ENCODE data around the gene DPH6. TPM values are rescaled to one million over a fixed set of nuclear protein-coding genes. Genes with fewer than 3 reads are reported as not detected.

Gene DPH6
- total RNA-seq, 1 experiment from 2014 or later = 13.0 TPM

DNA sequence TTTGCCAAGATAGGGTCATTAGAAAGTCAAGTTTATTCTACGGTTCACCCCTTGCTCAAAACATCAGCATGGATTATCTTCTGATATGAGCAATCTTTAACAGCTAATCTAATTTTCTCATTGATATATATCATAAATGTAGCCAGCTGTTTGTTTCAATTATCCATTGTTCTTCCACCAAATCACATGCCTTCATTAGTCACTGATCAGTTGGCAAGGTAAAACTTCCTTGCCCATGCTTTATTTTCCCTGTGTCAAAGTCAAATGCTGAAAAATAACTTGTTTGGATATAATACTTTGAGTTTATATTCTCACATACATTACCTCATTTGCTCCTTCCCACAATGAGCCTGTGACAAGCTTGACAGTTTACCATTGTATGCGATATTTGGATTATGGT, 60.6 kb downstream of the DPH6 start:
- H3K4me1 ChIP-seq = peaks cover 12% of the 10 kb centered on the region
- no peaks in the 10 kb centered on the region for H3K27me3 ChIP-seq
- H3K9me3 ChIP-seq (replicated peaks) = no peaks in the 10 kb centered on the region
- H3K36me3 ChIP-seq = no peaks in the 10 kb centered on the region
- no peak overlapping the region for H3K27ac ChIP-seq
- DNase-seq = no peak
- H3K4me3 ChIP-seq = no peak overlapping the region

DNA sequence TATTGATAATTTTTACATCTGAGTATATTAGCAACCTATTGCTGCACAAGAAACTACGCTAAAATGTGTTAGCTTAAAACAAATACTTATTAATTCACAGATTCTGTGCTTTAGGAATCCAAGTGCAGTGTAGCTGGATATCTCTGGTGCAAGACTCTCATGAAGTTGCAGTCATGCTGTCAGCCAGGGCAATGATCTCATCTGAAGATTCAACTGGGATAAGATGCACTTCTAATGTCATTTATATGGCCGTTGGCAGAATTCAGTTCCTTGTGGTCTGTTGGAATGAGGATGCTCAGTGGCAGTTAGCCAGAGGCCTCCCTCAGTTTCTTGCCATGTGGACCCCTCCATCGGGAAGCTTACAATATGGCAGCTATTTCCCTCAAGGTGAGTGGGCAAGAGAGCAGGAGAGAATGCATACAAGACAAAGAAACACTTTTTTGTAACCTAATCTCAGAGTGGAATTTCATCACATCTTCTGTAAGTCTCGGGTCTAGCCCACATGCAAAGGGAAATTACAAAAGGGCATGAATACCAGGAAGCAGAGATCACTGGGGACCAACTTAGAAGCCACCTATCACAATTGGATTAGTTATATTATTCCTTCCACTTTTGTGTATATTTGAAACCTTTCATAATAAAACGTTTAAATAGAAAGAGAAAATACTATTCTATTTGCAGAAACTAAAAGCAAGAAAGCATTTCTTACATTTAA, 61.6 kb downstream of the DPH6 start:
- Histone ChIP-seq H3K9me3 (replicated peaks) (no peaks in the 10 kb centered on the region), H3K27ac (no peak overlapping the region), H3K27me3 (no peaks in the 10 kb centered on the region), H3K36me3 (no peaks in the 10 kb centered on the region), H3K4me1 (peaks cover 12% of the 10 kb centered on the region), H3K4me3 (no peak overlapping the region)
- no peak for DNase-seq

GRCh38 chr15:35481992-35482391, 64.0 kb downstream of the DPH6 start:
- no peaks in the 10 kb centered on the region for H3K36me3 ChIP-seq
- H3K9me3 ChIP-seq (replicated peaks) = no peaks in the 10 kb centered on the region
- H3K4me3 ChIP-seq = no peak overlapping the region
- H3K27me3 ChIP-seq = no peaks in the 10 kb centered on the region
- no peak overlapping the region for H3K27ac ChIP-seq
- H3K4me1 ChIP-seq = peaks cover 12% of the 10 kb centered on the region
- peak; percentile 69 to 76 for DNase-seq

DNA sequence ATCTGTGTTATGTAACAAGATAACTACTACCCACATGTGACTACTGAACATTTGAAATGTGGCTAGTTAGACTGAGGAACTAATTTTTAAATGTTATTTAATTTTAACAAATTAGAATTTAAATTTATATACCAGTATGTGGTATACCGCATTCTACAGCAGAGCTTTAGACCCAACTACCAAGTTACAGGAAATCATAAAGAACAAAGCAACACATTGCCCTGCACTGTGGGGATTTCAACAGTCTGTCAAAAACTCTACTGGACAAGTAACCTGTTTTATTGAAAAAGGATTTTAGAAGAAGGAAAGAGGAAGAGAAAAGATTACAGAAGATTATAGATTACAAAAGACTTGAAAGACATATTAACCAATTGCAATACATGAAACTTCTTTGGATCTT, 64.9 kb downstream of the DPH6 start:
- peaks cover 12% of the 10 kb centered on the region for H3K4me1 ChIP-seq
- H3K36me3 ChIP-seq = no peaks in the 10 kb centered on the region
- DNase-seq = no peak
- no peak overlapping the region for H3K4me3 ChIP-seq
- H3K27me3 ChIP-seq = no peaks in the 10 kb centered on the region
- no peak overlapping the region for H3K27ac ChIP-seq
- H3K9me3 ChIP-seq (replicated peaks) = no peaks in the 10 kb centered on the region

- Histone ChIP-seq H3K4me3 (no peak overlapping the region), H3K36me3 (no peaks in the 10 kb centered on the region), H3K27ac (no peak overlapping the region), H3K27me3 (no peaks in the 10 kb centered on the region), H3K4me1 (peaks cover 12% of the 10 kb centered on the region), H3K9me3 (replicated peaks) (no peaks in the 10 kb centered on the region)
- DNase-seq = no peak
Observed at GRCh38 chr15:35479423-35479822, 66.5 kb downstream of the DPH6 start.

DNA sequence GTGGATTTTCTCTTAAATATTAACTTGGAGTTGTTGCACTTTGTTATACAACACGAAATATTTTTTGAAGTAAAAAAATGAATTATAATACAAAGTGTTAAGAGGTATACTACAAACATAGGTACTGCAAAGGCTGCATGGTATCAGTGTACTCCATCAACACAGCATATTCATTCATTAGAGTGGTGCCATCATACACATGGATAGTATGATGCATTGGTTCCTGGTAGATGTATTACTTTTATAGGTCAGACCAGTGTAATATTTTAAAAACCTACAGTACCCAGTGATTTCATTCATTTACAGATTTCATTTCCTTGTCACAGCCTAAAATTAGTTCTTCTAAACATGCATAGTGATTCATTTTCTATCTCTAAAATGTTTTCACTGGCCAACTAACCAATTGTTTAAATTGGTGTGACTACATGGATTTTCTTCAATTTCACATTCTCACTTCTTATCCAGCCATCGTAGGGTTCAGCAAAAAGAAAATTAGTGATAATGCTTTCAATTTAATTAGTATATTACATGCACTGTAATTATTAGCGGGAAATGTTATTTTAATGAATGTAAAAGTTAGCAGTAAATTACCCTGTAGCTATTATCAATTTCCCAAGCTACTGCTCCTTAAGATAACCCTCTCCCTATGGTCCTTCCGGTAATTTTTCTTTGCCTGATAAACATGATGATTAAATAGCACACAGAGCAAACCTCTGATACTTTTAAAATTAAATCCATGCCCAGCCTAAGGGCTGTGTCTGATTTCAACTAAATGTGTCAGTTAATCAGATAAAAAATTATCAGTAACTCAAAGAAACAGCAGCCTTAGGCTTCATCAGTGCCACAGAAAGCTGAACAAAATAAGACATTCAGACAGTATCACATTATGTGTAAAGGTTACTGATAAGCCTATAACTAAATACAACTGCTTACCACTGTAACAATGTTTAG, 68.4 kb downstream of the DPH6 start:
- peaks cover 12% of the 10 kb centered on the region for H3K4me1 ChIP-seq
- no peak for DNase-seq
- no peak overlapping the region for H3K4me3 ChIP-seq
- no peaks in the 10 kb centered on the region for H3K9me3 ChIP-seq (replicated peaks)
- H3K36me3 ChIP-seq = no peaks in the 10 kb centered on the region
- no peak overlapping the region for H3K27ac ChIP-seq
- H3K27me3 ChIP-seq = no peaks in the 10 kb centered on the region

DNA sequence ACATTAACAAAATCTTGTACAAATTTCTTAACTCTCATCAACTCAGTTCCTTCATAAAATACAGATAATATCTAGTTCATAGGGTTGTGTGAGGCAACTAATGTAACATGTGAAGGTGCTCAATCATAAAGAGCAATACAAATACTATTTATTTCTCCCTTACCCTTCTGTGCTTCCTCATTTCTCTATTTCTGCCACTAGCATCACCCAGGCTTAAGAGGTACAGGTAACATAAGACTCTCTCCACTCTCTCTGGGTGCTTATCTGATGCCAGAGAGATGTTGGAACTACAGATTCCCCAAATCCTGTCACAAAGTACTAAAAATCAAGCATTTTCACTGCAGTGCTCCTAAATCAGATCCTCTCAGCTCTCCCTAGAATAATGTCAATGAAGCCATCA, 74.9 kb downstream of the DPH6 start:
- no peaks in the 10 kb centered on the region for H3K9me3 ChIP-seq (replicated peaks)
- H3K4me3 ChIP-seq = no peak overlapping the region
- H3K27me3 ChIP-seq = no peaks in the 10 kb centered on the region
- no peak for DNase-seq
- H3K36me3 ChIP-seq = no peaks in the 10 kb centered on the region
- no peak overlapping the region for H3K27ac ChIP-seq
- no peaks in the 10 kb centered on the region for H3K4me1 ChIP-seq

DNA sequence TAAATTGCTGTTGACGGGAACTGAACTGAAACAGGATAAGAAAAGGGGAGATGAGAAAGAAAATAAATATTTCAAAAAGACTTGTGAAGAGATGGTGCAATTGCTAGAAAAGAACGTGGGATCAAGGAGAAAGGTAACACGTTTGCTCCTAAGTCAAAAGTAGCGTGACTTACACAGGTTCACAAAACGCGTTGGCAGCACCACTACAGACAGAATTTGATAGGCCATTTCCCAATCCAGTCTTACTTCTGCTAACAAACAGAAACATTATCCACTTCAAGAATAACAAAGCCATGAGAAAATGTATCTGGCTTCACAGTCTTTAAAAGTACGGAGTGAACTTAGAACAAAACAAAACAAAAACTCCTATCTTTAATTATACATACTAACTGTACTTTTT, 75.5 kb downstream of the DPH6 start:
- Histone ChIP-seq H3K4me3 (no peak overlapping the region), H3K27me3 (no peaks in the 10 kb centered on the region), H3K36me3 (no peaks in the 10 kb centered on the region), H3K9me3 (replicated peaks) (no peaks in the 10 kb centered on the region), H3K27ac (no peak overlapping the region), H3K4me1 (no peaks in the 10 kb centered on the region)
- no peak for DNase-seq

GRCh38 chr15:35466476-35466875, 79.5 kb downstream of the DPH6 start:
- Histone ChIP-seq H3K27me3 (no peaks in the 10 kb centered on the region), H3K9me3 (replicated peaks) (no peaks in the 10 kb centered on the region; the same call in 1 of the 2 replicates), H3K36me3 (no peaks in the 10 kb centered on the region), H3K4me1 (no peaks in the 10 kb centered on the region), H3K4me3 (no peak overlapping the region), H3K27ac (no peak overlapping the region)
- DNase-seq = no peak

DNA sequence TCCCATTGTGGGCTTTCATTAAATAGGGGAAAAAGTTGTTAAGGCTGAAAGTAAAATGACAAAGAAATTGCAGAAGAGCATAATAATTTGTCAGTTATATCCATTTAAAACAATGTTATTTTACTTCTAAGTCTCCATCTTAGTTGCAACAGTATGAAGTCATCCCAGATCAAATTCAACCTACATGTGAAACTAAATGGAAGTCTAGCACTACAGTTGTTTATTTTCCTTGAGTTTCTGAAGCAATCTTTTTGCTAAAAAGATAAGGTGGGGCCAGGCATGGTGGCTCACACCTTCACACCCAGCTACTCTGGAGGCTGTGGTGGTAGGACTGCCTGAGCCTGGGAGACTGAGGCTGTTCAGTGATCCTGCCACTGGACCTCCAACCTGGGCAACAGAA, 80.2 kb downstream of the DPH6 start:
- H3K27me3 ChIP-seq = no peaks in the 10 kb centered on the region
- no peak overlapping the region for H3K27ac ChIP-seq
- H3K4me1 ChIP-seq = no peaks in the 10 kb centered on the region
- H3K36me3 ChIP-seq = no peaks in the 10 kb centered on the region
- no peak for DNase-seq
- no peaks in the 10 kb centered on the region; the same call in 1 of the 2 replicates for H3K9me3 ChIP-seq (replicated peaks)
- H3K4me3 ChIP-seq = no peak overlapping the region

- Histone ChIP-seq H3K36me3 (no peaks in the 10 kb centered on the region), H3K27me3 (no peaks in the 10 kb centered on the region)
- no peak for DNase-seq
Observed at GRCh38 chr15:35460616-35461015, 85.3 kb downstream of the DPH6 start.

GRCh38 chr15:35458176-35458856, 87.6 kb downstream of the DPH6 start:
- no peak for DNase-seq
- no peaks in the 10 kb centered on the region for H3K36me3 ChIP-seq
- no peak overlapping the region for H3K4me3 ChIP-seq
- no peaks in the 10 kb centered on the region; the same call in 1 of the 2 replicates for H3K9me3 ChIP-seq (replicated peaks)
- no peaks in the 10 kb centered on the region for H3K27me3 ChIP-seq
- H3K4me1 ChIP-seq = no peaks in the 10 kb centered on the region
- H3K27ac ChIP-seq = no peak overlapping the region

More at GRCh38 chr15:35460616-35461015, 85.3 kb downstream of the DPH6 start:
- H3K4me3 ChIP-seq = no peak overlapping the region
- no peaks in the 10 kb centered on the region for H3K4me1 ChIP-seq
- no peak overlapping the region for H3K27ac ChIP-seq
- no peaks in the 10 kb centered on the region; the same call in 1 of the 2 replicates for H3K9me3 ChIP-seq (replicated peaks)

GRCh38 chr15:35455201-35455600, 90.8 kb downstream of the DPH6 start:
- Histone ChIP-seq H3K4me1 (no peaks in the 10 kb centered on the region), H3K4me3 (no peak overlapping the region), H3K9me3 (replicated peaks) (no peaks in the 10 kb centered on the region), H3K27ac (no peak overlapping the region), H3K36me3 (no peaks in the 10 kb centered on the region), H3K27me3 (no peaks in the 10 kb centered on the region)
- no peak for DNase-seq

DNA sequence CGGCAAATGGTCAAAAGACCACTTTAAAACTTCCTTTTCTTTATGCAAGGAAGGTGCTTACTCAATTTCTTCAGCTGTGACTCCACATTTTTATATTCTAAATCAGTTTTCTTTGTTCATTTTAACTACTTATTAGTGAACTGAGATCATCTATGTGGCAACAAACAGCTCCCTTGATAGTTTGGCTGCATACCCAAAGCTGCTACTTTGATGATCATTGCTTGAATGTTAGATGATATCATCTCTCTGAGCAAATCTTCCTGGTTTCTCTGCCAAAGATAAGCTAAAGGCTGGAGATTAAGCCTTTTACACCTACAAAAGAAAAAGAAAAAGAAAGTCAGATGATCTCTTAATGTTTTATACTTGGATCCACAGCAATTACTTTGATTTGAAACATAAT, 95.5 kb downstream of the DPH6 start:
- no peak overlapping the region for H3K4me3 ChIP-seq
- no peaks in the 10 kb centered on the region for H3K36me3 ChIP-seq
- no peak for DNase-seq
- no peaks in the 10 kb centered on the region for H3K4me1 ChIP-seq
- H3K9me3 ChIP-seq (replicated peaks) = no peaks in the 10 kb centered on the region
- no peak overlapping the region for H3K27ac ChIP-seq
- H3K27me3 ChIP-seq = no peaks in the 10 kb centered on the region

DNA sequence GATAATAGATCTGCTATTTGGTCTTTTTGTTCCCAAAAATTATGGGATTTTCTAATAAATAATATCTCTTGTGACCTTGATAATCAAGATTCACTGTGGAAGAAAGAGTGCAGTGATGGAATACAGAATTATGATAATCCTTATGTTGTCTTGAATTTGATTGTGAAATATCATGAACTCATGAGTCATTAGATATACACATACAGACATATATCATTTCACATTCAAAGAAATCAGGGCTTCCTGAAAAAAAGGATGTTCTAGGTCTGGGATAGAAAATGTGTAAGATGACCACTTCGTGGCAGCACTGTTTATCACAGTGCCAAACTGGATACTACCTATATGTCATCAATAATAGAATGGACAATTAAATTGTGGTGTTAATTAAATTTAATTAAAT, 97.7 kb downstream of the DPH6 start:
- H3K4me3 ChIP-seq = no peak overlapping the region
- H3K4me1 ChIP-seq = no peaks in the 10 kb centered on the region
- H3K9me3 ChIP-seq (replicated peaks) = no peaks in the 10 kb centered on the region
- no peaks in the 10 kb centered on the region for H3K27me3 ChIP-seq
- DNase-seq = no peak
- no peak overlapping the region for H3K27ac ChIP-seq
- no peaks in the 10 kb centered on the region for H3K36me3 ChIP-seq
